Kidney (tissue), 14 donors: ENCODE measurements around the gene TICRR. TPM values are rescaled to one million over a fixed set of nuclear protein-coding genes. Genes with fewer than 3 reads are reported as not detected.

ENCODE experiments used
- DNase-seq, 5 donors: peaks; one replicate each; pipeline ENCODE4 v3.0.0-alpha.2; 2013 to 2020
- FAIRE-seq: peaks from 2 replicates; lab custom pipeline; 2012; peaks lifted over from hg19 to GRCh38; lab: Jason Lieb, UNC
- H3K27ac ChIP-seq, 2 donors: one replicate each; pipeline ENCODE4 v1.7.0; 2013; ENCODE audit warnings: low read depth in 2 of 2, low read length in 2 of 2, inconsistent platforms in 1 of 2
- H3K27me3 ChIP-seq: one replicate; pipeline ENCODE4 v1.7.1; 2013; ENCODE audit warnings: low read length, inconsistent platforms; ENCODE audit not compliant: control insufficient read depth, insufficient read depth
- H3K36me3 ChIP-seq, 3 donors: one replicate each; pipeline versions ENCODE4 v1.7.0 to v1.7.1; 2013; ENCODE audit warnings: low read length in 3 of 3, control low read depth in 1 of 3, inconsistent platforms in 1 of 3; ENCODE audit not compliant: insufficient read depth in 3 of 3, control insufficient read depth in 2 of 3
- H3K4me1 ChIP-seq, 3 donors: one replicate each; pipeline versions ENCODE4 v1.7.0 to v1.7.1; 2013; ENCODE audit warnings: low read length in 3 of 3, inconsistent platforms in 1 of 3, low read depth in 1 of 3; ENCODE audit not compliant: control insufficient read depth in 2 of 3, insufficient read depth in 2 of 3
- H3K4me3 ChIP-seq, 3 donors: one replicate each; pipeline versions ENCODE4 v1.7.0 to v1.8.1; 2013; ENCODE audit warnings: low read length in 3 of 3, control low read depth in 1 of 3, inconsistent platforms in 1 of 3
- H3K9ac ChIP-seq, 3 donors: one replicate each; pipeline versions ENCODE4 v1.7.0 to v1.7.1; 2013; ENCODE audit warnings: low read length in 3 of 3, control low read depth in 1 of 3, inconsistent platforms in 1 of 3
- H3K9me3 ChIP-seq, 3 donors: one replicate each; pipeline versions ENCODE4 v1.7.0 to v1.7.1; 2013; ENCODE audit warnings: low read length in 3 of 3, control low read depth in 1 of 3, inconsistent platforms in 1 of 3; ENCODE audit not compliant: control insufficient read depth in 2 of 3, insufficient read depth in 1 of 3
- CTCF ChIP-seq: IDR thresholded peaks from 3 replicates; pipeline ENCODE4 v1.5.1; 2012; ENCODE audit warnings: mild to moderate bottlenecking, moderate library complexity, borderline replicate concordance; ENCODE audit not compliant: insufficient read depth; ENCODE audit errors: extremely low read depth
- intact Hi-C: fragments of 100-400 bp; cut with DNase I; formaldehyde crosslinking; loops from one replicate; pipeline ENCODE4 v1.11.1; 2022
- polyA plus RNA-seq: library from polyadenylated mRNA; stranded (reverse); fragments of 350-450 nt; fragmentation: Illumina TruSeq; extraction: RNeasy Lipid Tissue Mini Kit (QIAGEN cat#74804); gene quantifications from one replicate; pipeline ENCODE4 v1.2.3, GENCODE V29; 2014; ENCODE audit warnings: low read depth, low replicate concordance; ENCODE audit not compliant: insufficient read depth
- total RNA-seq: library from RNA; stranded (reverse); fragmentation: NEBNext Ultra II Directional; extraction: Animal tissue kit (Norgen Biotek cat#: 25700); gene quantifications from one replicate; pipeline ENCODE4 v1.2.1, GENCODE V29; 2021
- donor health status: control.
- donor health status: control.
- donor health status: control.
- donor health status: control.
- donor health status: control.
- donor health status: DM: yes; HTN: yes; CAD: no.
- donor health status: Normal renal cell carcinoma (clear cell type).

TICRR gene
- total and polyA plus RNA-seq, 2 donors from 2014 or later, result 0.25 TPM; not detected in 1

GRCh38 chr15:89633585-89633984 is 58.3 kb downstream of the TICRR start:
- H3K4me3 ChIP-seq, result no peak overlapping the region
- FAIRE-seq (no peak), DNase-seq (peak in 1 of 5 donors; percentile 66)
- no peaks in the 10 kb centered on the region for H3K9me3 ChIP-seq
- no peak overlapping the region for H3K9ac ChIP-seq
- TF ChIP-seq CTCF, result no peak
- no peaks in the 10 kb centered on the region for H3K27me3 ChIP-seq
- no peaks in the 10 kb centered on the region for H3K4me1 ChIP-seq
- intact Hi-C loops, result no loop called here
- no peak overlapping the region for H3K27ac ChIP-seq
- peaks cover 0 to 5% (median 0%) of the 10 kb centered on the region in 3 donors for H3K36me3 ChIP-seq

GRCh38 chr15:89640245-89640644 is 65.0 kb downstream of the TICRR start:
- intact Hi-C loops, result no loop called here
- FAIRE-seq, result no peak
- peaks cover 0 to 2% (median 0%) of the 10 kb centered on the region in 3 donors for H3K36me3 ChIP-seq
- H3K4me3 ChIP-seq, result no peak overlapping the region
- H3K4me1 ChIP-seq, result no peaks in the 10 kb centered on the region
- no peak for DNase-seq
- no peak overlapping the region for H3K9ac ChIP-seq
- H3K27ac ChIP-seq, result no peak overlapping the region
- H3K9me3 ChIP-seq, result no peaks in the 10 kb centered on the region
- no peaks in the 10 kb centered on the region for H3K27me3 ChIP-seq
- TF ChIP-seq CTCF, result no peak

GRCh38 chr15:89641053-89641452 is 65.8 kb downstream of the TICRR start:
- no peak for FAIRE-seq
- no peaks in the 10 kb centered on the region for H3K4me1 ChIP-seq
- H3K27ac ChIP-seq, result no peak overlapping the region
- H3K27me3 ChIP-seq, result no peaks in the 10 kb centered on the region
- intact Hi-C loops, result no loop called here
- no peak for TF ChIP-seq CTCF
- no peak overlapping the region for H3K4me3 ChIP-seq
- DNase-seq, result peak in 1 of 5 donors; percentile 23
- H3K9ac ChIP-seq, result no peak overlapping the region
- peaks cover 0 to 2% (median 0%) of the 10 kb centered on the region in 3 donors for H3K36me3 ChIP-seq
- no peaks in the 10 kb centered on the region for H3K9me3 ChIP-seq

GRCh38 chr15:89642106-89642505 is 66.8 kb downstream of the TICRR start:
- no peak for TF ChIP-seq CTCF
- H3K27ac ChIP-seq, result no peak overlapping the region
- H3K4me1 ChIP-seq, result no peaks in the 10 kb centered on the region
- DNase-seq (peak in 1 of 5 donors; percentile 48), FAIRE-seq (no peak)
- no peaks in the 10 kb centered on the region for H3K9me3 ChIP-seq
- intact Hi-C loops, result no loop called here
- peaks cover 0 to 2% (median 0%) of the 10 kb centered on the region in 3 donors for H3K36me3 ChIP-seq
- H3K27me3 ChIP-seq, result no peaks in the 10 kb centered on the region
- H3K9ac ChIP-seq, result no peak overlapping the region
- no peak overlapping the region for H3K4me3 ChIP-seq
